Erythroblast (primary cell): ENCODE data around the gene BCL2.

Source experiments
- GATA1 ChIP-seq: IDR thresholded peaks from 2 replicates; pipeline ENCODE4 v1.6.1; 2011; ENCODE audit warnings: low read depth, mild to moderate bottlenecking, control low read depth, low read length, moderate library complexity
- POLR2A ChIP-seq: IDR thresholded peaks from 2 replicates; pipeline ENCODE4 v1.6.1; 2011; ENCODE audit warnings: mild to moderate bottlenecking, low read length

- TF ChIP-seq POLR2A = no peak
- no peak for TF ChIP-seq GATA1
These were observed 127.3 kb downstream of the BCL2 start for GRCh38 chr18:63192126-63192884.
